Inflammatory macrophage (primary cell): Measurements from ENCODE around the gene ZNF486.
"Not testable (repeated sequence)": the region's sequence is repeated elsewhere in the genome, so short reads cannot be mapped to it uniquely, and the experiment has no call there.

ENCODE experiments used
- DNase-seq, 2 donors: peaks; one replicate each; pipeline ENCODE4 v3.0.0-alpha.2; 2020 to 2022

Gene ZNF486

GRCh38 chr19:20235156-20235555 lies 68.1 kb downstream of the ZNF486 start:
- DNase-seq, result no peak

- peak; percentile 86 to 87 for DNase-seq
Measured at GRCh38 chr19:20237773-20238623, 71.0 kb downstream of the ZNF486 start.

- DNase-seq, result no peak
Measured at GRCh38 chr19:20243629-20244028, 76.6 kb downstream of the ZNF486 start.

GRCh38 chr19:20244356-20244755 lies 77.3 kb downstream of the ZNF486 start:
- no peak for DNase-seq

- no peak for DNase-seq
Measured at GRCh38 chr19:20245309-20245708, 78.3 kb downstream of the ZNF486 start.

GRCh38 chr19:20247016-20247683 lies 80.1 kb downstream of the ZNF486 start:
- DNase-seq, result peak in 1 of 2 donors; percentile 10

- not testable (repeated sequence) for DNase-seq
Measured at GRCh38 chr19:20248258-20248657, 81.2 kb downstream of the ZNF486 start.
